ENCODE data around the gene CDHR2. TPM values are rescaled to one million over a fixed set of nuclear protein-coding genes. Genes with fewer than 3 reads are reported as not detected.

The CDHR2 gene
- total RNA-seq, 2 donors from 2014 or later = 0.37 to 0.89 TPM

DNA sequence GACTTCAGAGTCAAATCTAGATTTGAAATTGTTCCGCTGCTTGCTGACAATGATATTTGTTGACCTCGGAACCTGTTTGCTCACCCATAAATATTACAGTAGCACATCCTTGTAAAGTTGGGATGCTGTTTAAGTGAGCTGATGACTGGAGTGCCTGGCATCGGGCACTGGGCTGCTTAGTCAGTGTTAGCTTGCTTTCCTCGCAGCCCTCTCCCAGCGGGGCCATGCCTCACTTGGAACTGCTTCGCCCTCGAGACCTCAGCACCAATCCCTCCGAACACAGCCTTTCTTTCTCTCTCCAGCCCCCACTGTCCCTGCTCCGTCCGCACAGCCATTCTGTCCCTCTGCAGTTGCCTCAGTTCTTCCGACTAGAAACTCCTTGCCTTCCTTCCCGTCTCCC lies 35.4 kb upstream of the CDHR2 start:
- H3K36me3 Mint-ChIP-seq (ENCODE audit: low read depth) = peaks cover 9% of the 10 kb centered on the region
- H3K36me3 ChIP-seq (ENCODE audit: control insufficient read depth, insufficient read depth, low read length) = peaks cover 15% of the 10 kb centered on the region
- no peak overlapping the region for H3K9ac ChIP-seq (ENCODE audit: extremely low read depth, low read length, poor library complexity, severe bottlenecking)
- DNase-seq = no peak
- no peaks in the 10 kb centered on the region for H3K9me3 ChIP-seq (ENCODE audit: control insufficient read depth, low read length)
- no peak overlapping the region for H3K27ac ChIP-seq (ENCODE audit: low read depth, low read length)
- H3K9me3 Mint-ChIP-seq = no peaks in the 10 kb centered on the region
- H3K27me3 ChIP-seq (ENCODE audit: control insufficient read depth, insufficient read depth, low read length, poor library complexity, severe bottlenecking) = no peaks in the 10 kb centered on the region
- no peak overlapping the region for H3K4me3 Mint-ChIP-seq
- no peak overlapping the region for H3K4me3 ChIP-seq (ENCODE audit: low read length)
- WGBS, 2 experiments (ENCODE audit: insufficient coverage in 1 of 2, insufficient read length in 1 of 2) = 93 to 95% methylated on average over 8 to 12 of the region's 12 CpGs
- no peaks in the 10 kb centered on the region for H3K27me3 Mint-ChIP-seq (ENCODE audit: insufficient read depth)
- no peaks in the 10 kb centered on the region for H3K4me1 ChIP-seq (ENCODE audit: control insufficient read depth, insufficient read depth, low read length)
- no peak for TF ChIP-seq CTCF (conservative IDR thresholded peaks at IDR 0.05)
- H3K27ac Mint-ChIP-seq = no peak overlapping the region
- H3K4me1 Mint-ChIP-seq = peaks cover 3% of the 10 kb centered on the region

DNA sequence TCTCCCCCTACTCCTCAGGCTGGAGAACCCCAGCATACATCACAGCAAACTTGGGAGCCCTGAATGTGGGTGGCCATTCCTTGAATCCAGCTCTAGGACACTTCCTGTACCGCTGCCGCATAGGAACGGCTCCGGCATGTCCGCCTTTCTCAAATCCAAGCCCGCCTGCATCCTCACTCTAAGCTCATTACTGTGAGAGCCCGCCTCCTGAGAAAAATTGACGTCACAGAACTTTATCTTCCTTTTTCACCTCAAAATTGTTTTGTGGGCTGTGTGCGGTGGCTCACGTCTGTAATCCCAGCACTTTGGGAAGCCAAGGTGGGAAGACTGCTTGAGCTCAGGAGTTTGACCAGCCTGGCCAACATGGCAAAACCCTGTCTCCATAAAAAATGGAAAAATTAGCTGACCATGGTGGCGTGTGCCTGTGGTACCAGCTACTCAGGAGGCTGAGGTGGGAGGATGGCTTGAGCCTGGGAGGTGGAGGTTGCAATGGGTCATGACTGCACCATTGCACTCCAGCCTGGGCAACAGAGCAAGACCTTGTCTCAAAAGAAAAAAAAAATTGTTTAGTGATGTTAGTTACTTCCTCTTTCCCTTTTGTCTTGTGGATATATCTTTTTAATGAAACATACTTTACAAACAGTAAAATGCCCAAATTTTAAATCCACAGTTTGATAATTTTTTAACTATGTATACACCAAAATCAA lies 34.7 kb upstream of the CDHR2 start:
- DNase-seq = no peak
- Histone ChIP-seq H3K27ac (ENCODE audit: low read depth, low read length) (no peak overlapping the region), H3K9ac (ENCODE audit: extremely low read depth, low read length, poor library complexity, severe bottlenecking) (no peak overlapping the region), H3K9me3 (ENCODE audit: control insufficient read depth, low read length) (no peaks in the 10 kb centered on the region), H3K4me1 (ENCODE audit: control insufficient read depth, insufficient read depth, low read length) (no peaks in the 10 kb centered on the region), H3K36me3 (ENCODE audit: control insufficient read depth, insufficient read depth, low read length) (peaks cover 9% of the 10 kb centered on the region), H3K4me3 (ENCODE audit: low read length) (no peak overlapping the region), H3K27me3 (ENCODE audit: control insufficient read depth, insufficient read depth, low read length, poor library complexity, severe bottlenecking) (no peaks in the 10 kb centered on the region)
- no peak overlapping the region for H3K4me3 Mint-ChIP-seq
- no peak for TF ChIP-seq CTCF (conservative IDR thresholded peaks at IDR 0.05)
- no peak overlapping the region for H3K27ac Mint-ChIP-seq
- peaks cover 7% of the 10 kb centered on the region for H3K36me3 Mint-ChIP-seq (ENCODE audit: low read depth)
- H3K9me3 Mint-ChIP-seq = no peaks in the 10 kb centered on the region
- peaks cover 3% of the 10 kb centered on the region for H3K4me1 Mint-ChIP-seq
- H3K27me3 Mint-ChIP-seq (ENCODE audit: insufficient read depth) = no peaks in the 10 kb centered on the region
- WGBS, 2 experiments (ENCODE audit: insufficient coverage in 1 of 2, insufficient read length in 1 of 2) = 94 to 95% methylated on average over 11 of the region's 11 CpGs

- no peak overlapping the region for H3K4me3 ChIP-seq (ENCODE audit: low read length)
- H3K27ac ChIP-seq (ENCODE audit: low read depth, low read length) = no peak overlapping the region
- no peaks in the 10 kb centered on the region for H3K4me1 ChIP-seq (ENCODE audit: control insufficient read depth, insufficient read depth, low read length)
- no peaks in the 10 kb centered on the region for H3K27me3 ChIP-seq (ENCODE audit: control insufficient read depth, insufficient read depth, low read length, poor library complexity, severe bottlenecking)
- Mint-ChIP-seq H3K4me1 (peaks cover 3% of the 10 kb centered on the region), H3K9me3 (no peaks in the 10 kb centered on the region), H3K27ac (no peak overlapping the region), H3K36me3 (ENCODE audit: low read depth) (no peaks in the 10 kb centered on the region), H3K4me3 (no peak overlapping the region), H3K27me3 (ENCODE audit: insufficient read depth) (peaks cover 2% of the 10 kb centered on the region)
- no peak for TF ChIP-seq CTCF (conservative IDR thresholded peaks at IDR 0.05)
- DNase-seq = no peak
- H3K9ac ChIP-seq (ENCODE audit: extremely low read depth, low read length, poor library complexity, severe bottlenecking) = no peak overlapping the region
- 87 to 89% methylated on average over 3 to 4 of the region's 4 CpGs for WGBS, 2 experiments (ENCODE audit: insufficient coverage in 1 of 2, insufficient read length in 1 of 2)
- no peaks in the 10 kb centered on the region for H3K9me3 ChIP-seq (ENCODE audit: control insufficient read depth, low read length)
- no peaks in the 10 kb centered on the region for H3K36me3 ChIP-seq (ENCODE audit: control insufficient read depth, insufficient read depth, low read length)
Measured at GRCh38 chr5:176515396-176515795, 33.7 kb upstream of the CDHR2 start.

Measured in endodermal cell (in vitro differentiated cells).